ENCODE measurements around the gene SNORC.

SNORC gene

GRCh38 chr2:232869138-232870017, 686 bp upstream of the SNORC start:
- no peak for DNase-seq (ENCODE audit: low spot score)

- no peak for DNase-seq (ENCODE audit: low spot score)
Observed at GRCh38 chr2:232870766-232871371, 805 bp downstream of the SNORC start.

GRCh38 chr2:232871418-232871834, 1.4 kb downstream of the SNORC start:
- no peak for DNase-seq (ENCODE audit: low spot score)

- DNase-seq (ENCODE audit: low spot score): no peak
Observed at GRCh38 chr2:232871835-232872736, 2.0 kb downstream of the SNORC start.

GRCh38 chr2:232872826-232873225, 2.8 kb downstream of the SNORC start:
- no peak for DNase-seq (ENCODE audit: low spot score)

GRCh38 chr2:232873292-232873908, 3.3 kb downstream of the SNORC start:
- DNase-seq (ENCODE audit: low spot score): no peak

- DNase-seq (ENCODE audit: low spot score): no peak
Observed at GRCh38 chr2:232873909-232874641, 4.0 kb downstream of the SNORC start.

GRCh38 chr2:232874677-232875223, 4.7 kb downstream of the SNORC start:
- no peak for DNase-seq (ENCODE audit: low spot score)

GRCh38 chr2:232875256-232876121, 5.4 kb downstream of the SNORC start:
- no peak for DNase-seq (ENCODE audit: low spot score)

GRCh38 chr2:232876161-232876977, 6.3 kb downstream of the SNORC start:
- DNase-seq (ENCODE audit: low spot score): no peak

- DNase-seq (ENCODE audit: low spot score): no peak
Observed at GRCh38 chr2:232876978-232877441, 6.9 kb downstream of the SNORC start.

GRCh38 chr2:232877940-232878511, 8.0 kb downstream of the SNORC start:
- no peak for DNase-seq (ENCODE audit: low spot score)

- no peak for DNase-seq (ENCODE audit: low spot score)
Observed at GRCh38 chr2:232878855-232879617, 9.0 kb downstream of the SNORC start.

GRCh38 chr2:232879618-232880494, 9.8 kb downstream of the SNORC start:
- no peak for DNase-seq (ENCODE audit: low spot score)

- DNase-seq (ENCODE audit: low spot score): no peak
Observed at GRCh38 chr2:232880764-232881351, 10.8 kb downstream of the SNORC start.

GRCh38 chr2:232882085-232882484, 12.0 kb downstream of the SNORC start:
- no peak for DNase-seq (ENCODE audit: low spot score)
